ENCODE results near the gene PIR. TPM values are rescaled to one million over a fixed set of nuclear protein-coding genes. Genes with fewer than 3 reads are reported as not detected.
A peak's percentile ranks its signal among the peaks of the same experiment; 100 is the strongest.

Gene PIR
- total RNA-seq (2014; rRNA removed; shearing (Covaris generic)): 333 and 344 TPM in 2 replicates
- polyA plus RNA-seq (2015; cell fraction: cytosol; rRNA removed): 230 TPM in 2 replicates
- 185 and 187 TPM in 2 replicates for polyA plus RNA-seq (2015; cell fraction: nucleus; rRNA removed)

DNA sequence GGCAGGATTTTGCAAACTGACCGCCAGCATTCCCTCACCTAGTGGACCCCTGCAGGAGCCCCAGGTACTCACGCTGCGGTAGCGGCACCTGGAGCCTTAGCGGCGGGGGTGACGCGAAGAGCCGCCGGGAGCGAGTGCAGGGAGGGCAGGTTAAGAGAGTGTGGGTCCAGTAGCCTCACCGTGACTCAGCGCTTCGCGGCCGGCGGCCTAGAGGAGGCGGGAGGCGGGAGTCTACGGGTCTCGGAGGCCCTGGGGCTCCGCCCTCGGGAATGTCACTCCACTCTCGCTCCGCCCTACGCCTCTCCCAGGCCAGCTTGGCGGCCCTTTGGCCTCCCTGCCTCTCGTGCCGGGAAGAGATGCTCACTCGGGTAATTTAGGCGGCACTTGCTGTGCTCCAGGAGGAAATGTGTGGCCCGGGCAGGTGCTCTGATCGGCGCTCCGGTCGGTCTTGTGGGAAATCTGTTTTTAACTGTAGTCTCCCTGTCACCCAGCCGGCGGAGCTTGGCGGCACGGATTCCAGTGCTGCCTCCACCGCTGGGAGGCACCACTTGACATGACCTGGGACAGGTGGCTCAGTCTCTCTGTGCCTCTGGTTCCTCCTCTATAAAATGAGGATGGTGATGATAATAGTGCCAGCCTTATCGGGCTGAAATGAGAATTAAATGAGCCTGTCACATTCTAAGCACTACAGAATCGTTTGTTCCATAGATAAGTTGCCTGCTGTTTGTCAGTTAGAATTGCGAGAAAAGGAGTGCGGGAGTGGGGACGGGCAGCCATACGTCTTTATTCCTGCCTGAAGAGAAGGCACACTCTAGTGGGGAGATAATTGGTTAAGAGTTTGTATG, at the start of gene PIR:
PIR (minus strand) TSS at position 216 of the 845 bp plus-strand sequence. CDS start 2,076 bp downstream, outside the sequence.
- in situ Hi-C loops (cut with HindIII; ENCODE audit: low pct_unique_long_range_greater_than_20kb, low sequenced_read_pairs): no loop called here
- DNase-seq (ENCODE audit: low read depth, low spot score): peak; percentile 92

DNA sequence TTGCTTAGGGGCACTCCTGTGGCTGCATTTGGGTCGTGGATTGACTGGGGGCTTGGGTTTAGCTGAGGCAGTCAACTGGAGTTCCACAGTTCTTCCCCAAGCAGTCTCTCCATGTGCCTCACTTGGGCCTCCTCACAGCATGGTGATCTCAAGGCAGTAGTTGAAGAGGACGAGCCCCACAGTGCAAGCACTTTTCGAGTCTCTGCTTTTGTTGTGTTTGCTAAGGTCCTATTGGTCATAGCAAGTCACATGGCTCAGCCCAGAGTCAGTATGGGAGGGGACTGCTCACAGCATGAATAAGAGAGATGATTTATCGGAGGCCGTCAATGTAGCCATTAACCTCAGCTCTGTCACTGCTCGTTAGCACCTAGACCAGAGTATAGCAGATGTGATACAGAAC, 37.2 kb upstream of the PIR start:
- no peak for DNase-seq (ENCODE audit: low read depth, low spot score)
- in situ Hi-C loops (cut with HindIII; ENCODE audit: low pct_unique_long_range_greater_than_20kb, low sequenced_read_pairs): no loop called here

DNA sequence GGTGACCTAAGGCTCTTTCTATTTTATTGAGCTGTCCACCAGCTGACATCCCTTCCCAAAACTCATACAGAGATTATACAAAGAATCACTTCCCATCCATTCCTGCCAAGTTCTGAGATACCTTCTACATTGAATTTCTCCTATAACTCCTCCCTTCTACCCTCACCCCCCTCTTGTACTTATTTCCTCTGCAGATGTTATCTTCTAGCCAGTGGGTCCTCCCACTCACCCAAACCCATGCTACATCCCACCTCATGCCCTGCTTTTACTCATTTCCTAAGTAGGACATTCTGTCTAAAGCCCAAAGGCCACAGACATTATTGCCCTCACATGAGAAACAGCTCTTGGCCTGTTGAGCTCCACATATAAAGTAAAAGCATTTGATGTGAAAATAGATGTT, 36.0 kb upstream of the PIR start:
- in situ Hi-C loops (cut with HindIII; ENCODE audit: low pct_unique_long_range_greater_than_20kb, low sequenced_read_pairs): no loop called here
- DNase-seq (ENCODE audit: low read depth, low spot score): no peak

DNA sequence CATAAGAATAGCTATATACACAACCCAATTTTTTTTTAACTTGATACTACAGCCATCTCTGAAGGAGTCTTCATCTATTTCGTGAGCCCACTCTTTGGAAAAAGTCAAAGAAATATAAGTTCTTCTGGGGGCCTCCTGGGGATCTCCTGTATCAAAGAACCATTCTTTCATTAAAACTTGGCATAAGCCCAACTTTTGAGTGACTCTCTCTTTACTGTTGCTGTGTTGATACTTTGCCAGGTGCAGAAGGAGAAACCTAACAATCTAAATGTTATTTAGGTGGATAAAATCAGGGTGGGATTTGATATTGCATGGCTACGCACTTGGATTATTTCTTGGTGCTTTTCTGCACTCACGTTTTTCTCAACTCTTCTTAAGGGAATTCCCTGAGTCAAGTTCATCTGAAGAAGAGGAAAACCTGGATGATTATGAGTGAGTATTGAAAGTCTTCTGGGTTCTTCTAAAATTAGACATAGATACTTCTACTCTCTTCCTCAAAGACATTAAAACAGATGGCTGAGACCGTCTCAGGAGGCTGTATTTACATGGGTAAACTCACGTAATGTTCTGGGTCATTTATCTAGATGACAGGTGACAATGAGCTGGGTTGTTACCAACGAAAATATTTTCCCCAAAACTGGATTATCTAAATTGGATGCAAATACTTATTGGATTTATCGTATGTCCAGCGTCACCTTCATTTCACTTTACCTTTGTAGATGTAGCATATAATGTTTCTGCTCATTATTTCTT, 32.7 kb upstream of the PIR start:
- in situ Hi-C loops (cut with HindIII; ENCODE audit: low pct_unique_long_range_greater_than_20kb, low sequenced_read_pairs): no loop called here
- no peak for DNase-seq (ENCODE audit: low read depth, low spot score)

DNA sequence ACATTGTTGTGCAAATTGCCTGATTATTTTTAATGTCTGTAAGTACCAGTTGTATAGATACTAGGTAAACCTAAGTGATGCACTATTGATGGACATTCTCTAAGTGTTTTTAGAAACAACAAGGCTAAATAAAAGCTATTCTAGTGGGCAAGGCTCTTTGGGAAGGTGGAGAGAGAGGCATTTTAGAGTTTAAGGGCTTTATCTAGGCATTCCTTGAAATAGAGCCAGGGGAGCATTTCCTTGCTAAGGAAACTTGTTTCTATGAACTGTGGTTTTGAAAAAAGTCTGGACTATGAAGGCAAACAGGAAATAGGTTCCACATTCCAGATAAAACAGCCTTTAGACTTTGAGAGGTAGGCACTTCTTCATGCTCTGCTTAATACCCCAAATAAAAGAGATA, 31.3 kb upstream of the PIR start:
- in situ Hi-C loops (cut with HindIII; ENCODE audit: low pct_unique_long_range_greater_than_20kb, low sequenced_read_pairs): no loop called here
- DNase-seq (ENCODE audit: low read depth, low spot score): no peak

DNA sequence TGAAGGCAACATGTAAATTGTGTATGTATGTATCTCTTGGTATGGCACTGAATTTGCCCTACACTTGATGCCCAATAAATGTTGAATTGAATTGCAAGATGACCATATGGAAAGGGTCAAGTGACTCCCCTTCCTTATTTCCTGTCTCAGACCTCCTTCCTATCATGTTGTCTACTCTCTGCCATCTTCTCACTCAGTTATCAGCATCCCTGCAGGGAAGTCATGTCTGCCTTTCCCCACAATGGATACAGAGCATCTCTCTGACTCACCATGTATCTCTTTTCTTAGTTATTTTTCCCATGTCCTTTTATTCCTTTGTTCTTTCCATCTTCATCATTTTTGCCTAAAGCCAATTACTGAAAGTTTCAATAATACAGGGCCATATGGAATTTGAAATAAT, 30.0 kb upstream of the PIR start:
- DNase-seq (ENCODE audit: low read depth, low spot score): no peak
- in situ Hi-C loops (cut with HindIII; ENCODE audit: low pct_unique_long_range_greater_than_20kb, low sequenced_read_pairs): no loop called here

DNA sequence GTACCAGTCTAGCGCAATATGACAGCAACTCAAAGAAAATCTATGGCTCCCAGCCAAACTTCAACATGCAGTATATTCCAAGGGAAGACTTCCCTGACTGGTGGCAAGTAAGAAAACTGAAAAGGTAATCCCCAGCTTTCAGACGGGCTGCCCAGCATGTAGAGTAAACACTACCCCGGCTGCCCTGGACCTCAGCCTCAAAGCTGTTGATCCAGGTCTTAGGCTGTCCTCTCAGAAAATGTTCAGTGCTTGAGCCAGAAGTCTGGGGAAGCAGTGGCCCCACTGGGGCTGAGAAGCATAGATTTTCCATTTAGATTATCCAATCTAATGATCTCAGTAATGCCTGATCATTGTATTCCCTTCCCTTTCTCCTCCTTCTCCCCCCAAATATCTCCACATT, 29.3 kb upstream of the PIR start:
- in situ Hi-C loops (cut with HindIII; ENCODE audit: low pct_unique_long_range_greater_than_20kb, low sequenced_read_pairs): no loop called here
- DNase-seq (ENCODE audit: low read depth, low spot score): no peak

DNA sequence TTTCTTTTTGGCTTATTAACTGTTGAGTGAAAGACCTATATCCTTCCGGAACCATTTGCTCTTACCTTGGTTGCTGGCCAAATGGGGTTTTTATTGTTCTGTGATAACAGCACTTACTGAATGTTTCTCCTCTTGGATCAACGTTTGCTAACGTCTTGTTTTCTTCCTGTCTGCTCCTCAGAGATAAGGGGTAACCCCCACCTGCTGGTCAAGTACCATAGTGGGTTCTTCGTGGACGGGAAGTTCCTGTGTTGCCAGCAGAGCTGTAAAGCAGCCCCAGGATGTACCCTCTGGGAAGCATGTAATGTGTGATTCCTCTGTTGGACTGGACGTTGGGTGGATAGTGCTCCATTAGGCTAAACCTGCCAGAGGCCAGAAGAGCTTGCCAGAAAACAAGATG, 22.8 kb upstream of the PIR start:
- in situ Hi-C loops (cut with HindIII; ENCODE audit: low pct_unique_long_range_greater_than_20kb, low sequenced_read_pairs): no loop called here
- DNase-seq (ENCODE audit: low read depth, low spot score): no peak

DNA sequence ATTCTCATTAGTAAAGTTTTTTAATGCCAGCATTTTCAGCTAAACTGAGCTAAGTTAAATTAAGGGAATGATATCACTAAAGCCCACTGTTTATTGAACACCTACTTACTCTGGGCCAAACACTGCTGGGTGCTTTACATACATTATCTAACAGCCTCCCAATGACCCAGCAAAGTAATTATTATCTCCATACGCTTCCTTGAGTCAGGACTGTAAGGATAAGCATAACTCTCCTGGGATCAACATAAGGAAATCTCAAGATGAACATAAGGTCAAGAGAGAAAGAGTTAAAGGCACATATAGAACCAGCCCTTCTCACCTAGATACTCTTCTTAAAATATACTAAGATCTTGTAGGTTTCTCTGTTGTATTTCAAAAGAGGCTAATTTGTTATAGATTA, 21.1 kb upstream of the PIR start:
- no peak for DNase-seq (ENCODE audit: low read depth, low spot score)
- in situ Hi-C loops (cut with HindIII; ENCODE audit: low pct_unique_long_range_greater_than_20kb, low sequenced_read_pairs): no loop called here

DNA sequence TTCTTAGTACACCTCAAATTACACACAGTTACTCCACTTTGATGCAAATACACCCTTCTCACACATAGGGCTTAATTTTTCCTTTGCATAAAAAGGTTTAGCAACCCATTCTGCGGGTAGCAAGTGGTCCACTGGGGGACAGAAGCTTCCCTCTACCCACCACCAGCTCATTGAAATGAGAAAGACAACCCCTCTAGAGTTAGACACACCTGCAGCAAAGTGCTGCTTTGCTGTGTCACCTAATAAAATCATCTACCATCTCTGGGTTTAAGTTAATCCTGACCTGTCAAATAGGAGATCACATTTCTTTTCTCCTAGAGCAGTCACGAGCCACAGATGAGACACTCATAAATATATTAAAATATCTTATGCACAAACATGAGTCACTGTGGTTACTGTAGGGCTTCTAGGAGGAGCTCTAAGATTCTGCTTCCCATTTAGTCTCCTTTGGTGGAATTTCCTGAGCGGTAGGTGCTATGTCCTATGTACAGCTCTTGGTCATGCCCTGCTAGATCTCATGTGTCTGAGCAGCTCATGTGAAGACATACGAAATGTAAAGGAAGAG, 19.4 kb upstream of the PIR start:
- in situ Hi-C loops (cut with HindIII; ENCODE audit: low pct_unique_long_range_greater_than_20kb, low sequenced_read_pairs): no loop called here
- no peak for DNase-seq (ENCODE audit: low read depth, low spot score)

DNA sequence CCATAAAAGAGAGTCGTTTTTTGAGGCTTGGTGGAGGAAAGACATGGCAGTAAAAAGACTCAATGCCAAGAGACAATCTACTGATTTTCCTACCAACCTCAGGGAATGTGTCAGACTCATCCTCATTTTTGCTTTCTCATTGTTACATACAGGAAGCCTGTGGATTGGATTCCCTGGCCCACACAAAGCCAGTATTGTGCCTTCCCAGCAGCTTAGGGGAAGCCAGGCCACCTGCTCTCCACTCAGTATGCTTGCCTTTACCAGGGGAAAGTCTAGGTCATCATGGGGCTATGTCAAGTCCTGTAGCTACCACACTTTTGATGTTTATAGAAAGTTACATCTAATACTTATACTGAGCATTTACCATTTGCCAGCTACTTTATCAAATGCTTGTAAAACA, 18.4 kb upstream of the PIR start:
- peak; percentile 93 for DNase-seq (ENCODE audit: low read depth, low spot score)
- in situ Hi-C loops (cut with HindIII; ENCODE audit: low pct_unique_long_range_greater_than_20kb, low sequenced_read_pairs): no loop called here

DNA sequence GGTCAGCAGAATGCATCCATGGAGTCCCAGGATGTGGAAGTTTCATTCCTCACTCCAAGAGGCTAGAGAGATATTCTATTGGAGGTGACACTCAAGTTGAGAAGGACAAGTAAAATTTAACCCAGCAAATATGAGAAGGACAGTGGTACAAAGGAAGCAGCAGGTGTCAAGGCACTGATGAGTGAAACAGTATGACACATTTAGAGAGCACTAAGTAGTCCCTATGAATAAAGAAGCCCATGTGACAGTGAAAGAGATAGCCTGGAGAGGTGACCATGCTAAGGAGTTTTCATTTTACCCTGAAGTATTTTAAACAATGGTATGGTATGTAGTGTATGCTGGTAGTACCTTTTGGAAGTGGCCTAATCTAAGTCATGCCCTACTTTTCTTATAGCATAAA, 16.7 kb upstream of the PIR start:
- in situ Hi-C loops (cut with HindIII; ENCODE audit: low pct_unique_long_range_greater_than_20kb, low sequenced_read_pairs): no loop called here
- DNase-seq (ENCODE audit: low read depth, low spot score): no peak

DNA sequence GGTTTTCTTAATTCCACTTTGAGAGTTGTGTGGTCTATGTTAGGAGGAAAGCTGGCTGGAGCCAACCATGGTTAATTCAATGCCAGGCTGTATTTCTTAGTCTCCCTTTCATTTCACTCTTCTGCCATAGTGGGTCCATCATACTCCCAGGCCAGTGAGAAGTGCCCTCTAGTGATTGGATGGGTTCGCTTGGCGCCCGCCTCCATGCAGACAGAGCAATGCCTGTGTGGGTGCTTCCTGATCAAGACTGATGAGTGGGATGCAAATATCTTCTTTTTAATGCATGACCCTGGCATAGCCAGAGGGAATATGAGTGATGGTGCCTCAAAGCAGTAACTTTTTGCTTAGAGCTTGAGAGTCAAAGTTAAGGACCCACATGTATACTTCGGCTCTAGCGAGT, 13.9 kb upstream of the PIR start:
- in situ Hi-C loops (cut with HindIII; ENCODE audit: low pct_unique_long_range_greater_than_20kb, low sequenced_read_pairs): no loop called here
- DNase-seq (ENCODE audit: low read depth, low spot score): no peak

DNA sequence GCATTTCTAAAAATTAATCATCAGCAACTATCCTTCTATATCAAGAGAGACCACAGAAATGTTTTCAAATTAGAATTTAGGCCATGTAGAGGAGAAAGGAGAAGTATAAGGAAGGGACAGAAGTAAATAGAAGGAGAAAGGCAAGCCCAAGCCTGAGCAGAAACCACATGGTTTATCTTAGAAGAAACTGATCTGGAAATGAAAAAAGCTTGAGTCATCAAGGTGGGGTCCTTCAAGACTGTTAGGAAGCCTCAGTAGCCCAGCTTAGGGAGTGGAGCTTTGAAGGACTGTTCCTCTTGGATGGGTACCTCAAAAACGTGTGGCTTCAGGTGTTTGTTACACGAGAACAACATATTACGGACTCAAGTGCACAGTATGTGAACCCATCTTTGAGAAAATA, 12.0 kb upstream of the PIR start:
- DNase-seq (ENCODE audit: low read depth, low spot score): no peak
- in situ Hi-C loops (cut with HindIII; ENCODE audit: low pct_unique_long_range_greater_than_20kb, low sequenced_read_pairs): no loop called here

DNA sequence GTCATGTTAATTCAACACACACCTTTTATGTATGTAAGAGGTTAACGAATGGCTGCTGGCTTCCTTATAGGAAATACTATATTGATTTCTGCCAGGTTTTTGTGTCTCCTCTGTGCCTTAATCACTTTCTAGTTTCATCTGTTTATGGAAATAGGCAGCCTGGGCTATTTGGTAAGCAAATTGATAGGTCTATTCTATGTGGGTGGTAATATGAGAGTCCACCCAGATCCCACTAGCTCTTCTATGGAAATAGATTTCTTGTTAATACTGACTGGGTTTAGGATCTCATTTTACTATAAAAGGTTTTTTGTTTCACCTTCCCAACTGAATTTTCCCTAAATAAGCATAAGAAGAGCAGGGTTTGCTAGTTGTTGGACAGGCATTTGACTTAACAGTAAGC, 11.5 kb upstream of the PIR start:
- in situ Hi-C loops (cut with HindIII; ENCODE audit: low pct_unique_long_range_greater_than_20kb, low sequenced_read_pairs): no loop called here

DNA sequence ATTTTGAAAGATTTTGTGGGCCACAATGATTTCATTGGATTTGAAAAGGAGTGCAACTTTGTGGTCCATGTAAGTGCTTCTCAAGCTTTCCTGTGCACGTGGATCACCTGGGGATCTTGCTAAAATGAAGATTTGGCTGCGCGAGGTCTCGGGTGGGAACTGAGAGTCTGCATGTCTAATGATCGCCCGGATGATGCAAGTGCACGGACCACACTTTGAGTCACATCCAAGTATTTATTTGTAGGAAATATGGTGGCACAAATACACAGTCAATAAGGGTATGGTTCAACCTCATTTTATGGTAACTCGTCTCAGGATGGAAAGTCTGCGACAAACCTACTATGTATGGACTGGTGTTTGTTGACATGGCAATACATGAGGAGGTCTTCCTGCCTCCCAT, 8.4 kb upstream of the PIR start:
- DNase-seq (ENCODE audit: low read depth, low spot score): no peak
- in situ Hi-C loops (cut with HindIII; ENCODE audit: low pct_unique_long_range_greater_than_20kb, low sequenced_read_pairs): no loop called here

More for the DNA sequence above, 11.5 kb upstream of the PIR start:
- DNase-seq (ENCODE audit: low read depth, low spot score): no peak

DNA sequence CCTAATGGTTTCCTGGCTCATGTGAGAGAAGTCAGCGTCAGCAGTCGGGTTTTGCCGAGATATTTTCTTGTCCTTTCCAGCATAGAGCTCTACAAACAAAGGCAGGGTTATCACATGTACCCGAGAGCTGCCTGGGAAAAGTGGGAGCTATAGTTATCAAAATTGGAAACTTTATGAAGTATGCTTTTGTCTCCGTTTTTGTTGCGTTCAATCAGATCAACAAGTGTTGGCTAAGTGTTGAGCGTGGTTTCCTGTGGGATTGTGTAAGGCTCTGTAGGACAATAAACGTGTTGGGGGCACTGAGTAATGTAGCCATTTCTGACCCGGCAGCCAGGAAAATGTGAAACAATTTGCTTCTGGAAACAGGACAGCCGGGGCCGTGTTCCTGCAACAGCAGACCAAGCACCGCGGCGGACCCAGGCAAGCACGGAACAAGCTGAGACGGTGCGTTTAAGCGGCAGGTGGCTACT, 7.4 kb upstream of the PIR start, which contains the start of gene BMX:
BMX (plus strand) TSS at position 311 of the 470 bp plus-strand sequence. CDS start 7,547 bp downstream, outside the sequence.
- in situ Hi-C loops (cut with HindIII; ENCODE audit: low pct_unique_long_range_greater_than_20kb, low sequenced_read_pairs): no loop called here
- no peak for DNase-seq (ENCODE audit: low read depth, low spot score)

DNA sequence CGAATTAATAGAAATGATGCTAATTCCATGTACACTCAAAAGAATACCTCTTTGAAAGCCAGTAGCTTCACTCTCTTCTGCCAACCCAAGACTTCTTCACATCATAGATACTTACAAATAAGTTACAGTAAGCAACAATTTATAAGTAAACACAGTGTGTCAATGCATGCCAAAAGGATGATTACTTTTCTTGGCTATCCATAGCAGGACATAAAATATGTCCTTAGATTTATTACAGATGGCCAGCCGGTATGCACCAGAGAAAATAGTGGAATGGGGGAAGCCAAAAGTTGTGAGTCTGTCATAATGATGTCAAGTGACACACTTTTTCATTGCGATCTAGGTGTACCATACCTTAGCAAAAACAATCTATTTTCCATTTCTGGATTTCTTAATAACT, 6.8 kb upstream of the PIR start:
- in situ Hi-C loops (cut with HindIII; ENCODE audit: low pct_unique_long_range_greater_than_20kb, low sequenced_read_pairs): no loop called here

More for the DNA sequence above, 6.8 kb upstream of the PIR start:
- DNase-seq (ENCODE audit: low read depth, low spot score): no peak
